ENCODE data around the gene NCBP2. TPM values are rescaled to one million over a fixed set of nuclear protein-coding genes. Genes with fewer than 3 reads are reported as not detected.

The NCBP2 gene
- total RNA-seq, 1 donor from 2014 or later = 77.9 TPM

- DNase-seq (ENCODE audit: low spot score in 2 of 2, unreplicated experiment in 2 of 2) = no peak
- TF ChIP-seq, protein P1, sequence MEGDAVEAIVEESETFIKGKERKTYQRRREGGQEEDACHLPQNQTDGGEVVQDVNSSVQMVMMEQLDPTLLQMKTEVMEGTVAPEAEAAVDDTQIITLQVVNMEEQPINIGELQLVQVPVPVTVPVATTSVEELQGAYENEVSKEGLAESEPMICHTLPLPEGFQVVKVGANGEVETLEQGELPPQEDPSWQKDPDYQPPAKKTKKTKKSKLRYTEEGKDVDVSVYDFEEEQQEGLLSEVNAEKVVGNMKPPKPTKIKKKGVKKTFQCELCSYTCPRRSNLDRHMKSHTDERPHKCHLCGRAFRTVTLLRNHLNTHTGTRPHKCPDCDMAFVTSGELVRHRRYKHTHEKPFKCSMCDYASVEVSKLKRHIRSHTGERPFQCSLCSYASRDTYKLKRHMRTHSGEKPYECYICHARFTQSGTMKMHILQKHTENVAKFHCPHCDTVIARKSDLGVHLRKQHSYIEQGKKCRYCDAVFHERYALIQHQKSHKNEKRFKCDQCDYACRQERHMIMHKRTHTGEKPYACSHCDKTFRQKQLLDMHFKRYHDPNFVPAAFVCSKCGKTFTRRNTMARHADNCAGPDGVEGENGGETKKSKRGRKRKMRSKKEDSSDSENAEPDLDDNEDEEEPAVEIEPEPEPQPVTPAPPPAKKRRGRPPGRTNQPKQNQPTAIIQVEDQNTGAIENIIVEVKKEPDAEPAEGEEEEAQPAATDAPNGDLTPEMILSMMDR (IDR thresholded peaks at IDR 0.05; ENCODE audit: unreplicated experiment) = no peak
- no peaks in the 10 kb centered on the region for H3K27me3 Mint-ChIP-seq (ENCODE audit: low read depth)
- H3K27ac Mint-ChIP-seq = no peak overlapping the region
- H3K36me3 Mint-ChIP-seq = peaks cover 40% of the 10 kb centered on the region
- H3K4me1 Mint-ChIP-seq = no peaks in the 10 kb centered on the region
- H3K4me3 Mint-ChIP-seq = no peak overlapping the region
- no peaks in the 10 kb centered on the region for H3K9me3 Mint-ChIP-seq
These were observed 10.3 kb downstream of the NCBP2 start for GRCh38 chr3:196931828-196932587.

GRCh38 chr3:196931157-196931556 is 11.2 kb downstream of the NCBP2 start:
- Mint-ChIP-seq H3K36me3 (peaks cover 32% of the 10 kb centered on the region), H3K27me3 (ENCODE audit: low read depth) (no peaks in the 10 kb centered on the region), H3K27ac (no peak overlapping the region), H3K9me3 (no peaks in the 10 kb centered on the region), H3K4me1 (no peaks in the 10 kb centered on the region), H3K4me3 (no peak overlapping the region)
- TF ChIP-seq, protein P1 (IDR thresholded peaks at IDR 0.05; ENCODE audit: unreplicated experiment) = no peak
- DNase-seq (ENCODE audit: low spot score in 2 of 2, unreplicated experiment in 2 of 2) = no peak

- no peaks in the 10 kb centered on the region for H3K27me3 Mint-ChIP-seq (ENCODE audit: low read depth)
- H3K27ac Mint-ChIP-seq = no peak overlapping the region
- TF ChIP-seq, protein P1 (IDR thresholded peaks at IDR 0.05; ENCODE audit: unreplicated experiment) = no peak
These were observed 14.5 kb downstream of the NCBP2 start for GRCh38 chr3:196927571-196928453.

GRCh38 chr3:196920733-196921132 is 21.6 kb downstream of the NCBP2 start:
- Mint-ChIP-seq H3K9me3 (peaks cover 9% of the 10 kb centered on the region), H3K27me3 (ENCODE audit: low read depth) (no peaks in the 10 kb centered on the region), H3K36me3 (peaks cover 14% of the 10 kb centered on the region), H3K27ac (no peak overlapping the region), H3K4me3 (no peak overlapping the region), H3K4me1 (no peaks in the 10 kb centered on the region)
- TF ChIP-seq, protein P1 (IDR thresholded peaks at IDR 0.05; ENCODE audit: unreplicated experiment) = no peak
- no peak for DNase-seq (ENCODE audit: low spot score in 2 of 2, unreplicated experiment in 2 of 2)

More at GRCh38 chr3:196927571-196928453, 14.5 kb downstream of the NCBP2 start:
- no peak for DNase-seq (ENCODE audit: low spot score in 2 of 2, unreplicated experiment in 2 of 2)
- Mint-ChIP-seq H3K4me1 (no peaks in the 10 kb centered on the region), H3K36me3 (peaks cover 19% of the 10 kb centered on the region), H3K4me3 (no peak overlapping the region), H3K9me3 (no peaks in the 10 kb centered on the region)

DNA sequence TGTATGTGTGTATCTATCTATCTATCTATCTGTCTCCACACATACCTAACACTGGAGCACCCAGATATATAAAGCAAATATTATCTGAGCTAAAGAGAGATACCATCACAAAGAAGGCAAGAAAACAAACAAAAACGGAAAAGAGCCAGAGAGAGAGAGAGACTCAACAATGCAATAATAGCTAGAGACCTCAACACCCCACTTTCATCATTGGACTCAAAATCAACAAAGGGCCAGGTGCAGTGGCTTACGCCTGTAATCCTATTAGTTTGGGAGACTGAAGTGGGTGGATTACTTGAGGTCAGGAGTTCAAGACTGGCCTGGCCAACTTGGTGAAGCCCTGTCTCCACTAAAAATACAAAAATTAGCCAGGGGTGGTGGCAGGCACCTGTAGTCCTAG is 23.4 kb downstream of the NCBP2 start:
- H3K9me3 Mint-ChIP-seq = peaks cover 9% of the 10 kb centered on the region

More for the DNA sequence above, 23.4 kb downstream of the NCBP2 start:
- TF ChIP-seq, protein P1 (IDR thresholded peaks at IDR 0.05; ENCODE audit: unreplicated experiment) = no peak
- Mint-ChIP-seq H3K4me3 (no peak overlapping the region), H3K27me3 (ENCODE audit: low read depth) (no peaks in the 10 kb centered on the region), H3K36me3 (peaks cover 25% of the 10 kb centered on the region), H3K27ac (no peak overlapping the region), H3K4me1 (no peaks in the 10 kb centered on the region)
- no peak for DNase-seq (ENCODE audit: low spot score in 2 of 2, unreplicated experiment in 2 of 2)

Measured in mesothelial cell of epicardium (in vitro differentiated cells).